EH (cell line): ENCODE measurements around the gene BANF1.
"Not testable (repeated sequence)": the region's sequence is repeated elsewhere in the genome, so short reads cannot be mapped to it uniquely, and the experiment has no call there.

Experiments used
- DNase-seq: peaks from one replicate; pipeline ENCODE4 v3.0.0-alpha.2; 2015; ENCODE audit warnings: low read depth

BANF1 gene

DNA sequence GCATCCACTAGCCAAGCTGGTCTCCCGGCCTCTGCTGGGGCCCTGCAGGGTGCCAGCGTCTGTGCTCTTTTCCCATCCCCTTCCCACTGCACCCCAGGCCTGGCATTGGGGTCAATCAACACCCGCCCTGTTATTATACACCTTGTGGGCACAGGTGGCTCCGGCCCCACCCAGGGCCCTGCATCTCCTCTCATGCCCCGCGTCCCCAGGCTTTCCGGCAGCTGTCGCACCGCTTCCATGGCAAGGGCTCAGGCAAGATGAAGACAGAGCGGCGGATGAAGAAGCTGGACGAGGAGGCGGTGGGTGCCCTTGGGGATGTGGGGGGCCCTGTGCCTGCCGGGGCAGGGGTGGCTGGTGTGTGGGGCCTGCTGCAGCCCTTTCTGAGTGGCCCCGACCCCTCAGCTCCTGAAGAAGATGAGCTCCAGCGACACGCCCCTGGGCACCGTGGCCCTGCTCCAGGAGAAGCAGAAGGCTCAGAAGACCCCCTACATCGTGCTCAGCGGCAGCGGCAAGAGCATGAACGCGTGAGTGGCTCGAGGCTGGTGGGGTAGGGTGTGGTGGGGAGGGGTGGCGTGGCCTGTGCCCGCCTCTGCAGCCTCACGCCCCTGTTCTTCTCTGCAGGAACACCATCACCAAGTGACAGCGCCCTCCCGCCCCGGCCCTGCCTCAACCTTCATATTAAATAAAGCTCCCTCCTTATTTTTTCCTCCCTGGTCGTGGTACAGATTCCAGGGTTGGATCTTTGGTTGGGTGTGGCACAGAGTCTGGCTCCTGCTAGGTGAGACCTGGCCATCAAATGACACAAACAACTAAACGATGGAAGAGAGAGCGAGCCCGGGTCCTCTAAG, 23.7 kb upstream of the BANF1 start:
- no peak for DNase-seq

- no peak for DNase-seq
Observed at GRCh38 chr11:65979261-65979759, 23.0 kb upstream of the BANF1 start.

DNA sequence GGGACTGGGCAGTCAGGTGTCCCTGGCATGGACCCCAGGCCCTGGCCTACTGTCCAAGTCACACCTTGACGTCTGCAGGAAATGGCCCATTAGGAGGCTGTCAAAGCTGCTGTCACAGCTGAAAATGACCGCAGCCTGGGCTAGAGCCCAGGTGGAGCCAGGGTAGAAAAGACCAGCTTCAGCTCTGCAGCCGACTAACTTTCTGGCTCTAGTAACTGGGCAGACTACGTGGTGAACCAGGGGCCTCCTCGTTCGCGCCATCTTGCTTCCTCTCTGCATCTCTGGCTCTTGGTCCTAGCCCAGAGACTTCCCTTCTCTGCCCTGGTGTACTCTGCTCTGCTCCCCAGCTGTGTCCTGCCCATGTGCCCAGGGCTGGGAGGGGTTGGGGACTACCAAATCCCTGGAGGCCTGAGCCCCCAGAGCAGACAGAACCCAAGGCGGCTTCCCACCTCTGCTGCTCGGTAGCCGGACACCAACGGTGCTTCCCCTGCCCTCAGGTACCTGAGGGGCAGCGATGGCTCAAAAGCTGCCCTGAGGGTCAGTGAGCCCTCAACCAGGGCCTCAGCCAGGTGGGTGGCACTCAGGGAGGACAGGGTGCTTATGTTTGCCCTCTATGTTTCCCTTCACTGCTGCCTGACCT, 21.1 kb upstream of the BANF1 start:
- no peak for DNase-seq

DNA sequence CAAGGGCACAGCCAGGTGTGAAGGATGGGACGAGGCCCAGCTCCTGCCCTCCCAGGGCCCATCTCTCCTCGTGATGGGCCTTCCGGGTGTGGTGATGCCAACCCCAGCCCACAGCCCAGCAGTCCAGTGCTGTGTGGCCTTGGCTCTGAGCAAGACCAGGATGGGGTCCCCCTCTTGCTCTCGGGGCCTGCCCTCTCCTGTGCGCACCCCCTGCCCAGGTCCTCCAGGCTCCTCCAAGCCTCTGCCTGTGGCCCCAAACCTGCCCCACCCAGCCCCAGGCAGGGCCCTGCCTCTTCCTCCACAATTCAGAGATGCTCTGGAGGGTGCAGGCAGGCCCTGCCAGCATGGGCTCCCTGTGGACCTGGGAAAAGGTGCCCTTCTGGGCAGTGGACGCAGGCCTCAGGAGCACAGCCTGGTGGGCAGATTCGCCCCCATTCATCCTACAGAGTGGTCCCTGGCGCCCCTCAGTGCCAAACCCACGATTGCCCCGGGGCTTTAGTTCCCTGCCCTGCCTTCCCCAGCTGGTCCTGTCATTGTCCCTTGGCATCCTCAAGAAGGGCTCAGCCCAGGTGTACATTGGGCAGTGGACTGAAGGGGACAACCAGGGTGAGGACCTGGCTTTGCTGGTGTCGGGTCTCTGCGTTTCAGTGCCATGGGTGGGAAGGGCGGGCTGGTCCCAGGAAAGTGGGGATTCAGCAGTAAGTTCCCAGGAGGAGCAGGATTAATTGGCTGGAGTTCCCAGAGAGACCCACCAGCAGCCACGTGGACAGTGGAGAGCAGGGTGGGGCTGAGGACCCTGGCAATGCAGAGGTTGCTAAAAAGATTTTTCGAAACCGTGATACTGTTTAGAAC, 20.1 kb upstream of the BANF1 start:
- DNase-seq = no peak

- no peak for DNase-seq
Observed at GRCh38 chr11:65982824-65983588, 19.3 kb upstream of the BANF1 start.

DNA sequence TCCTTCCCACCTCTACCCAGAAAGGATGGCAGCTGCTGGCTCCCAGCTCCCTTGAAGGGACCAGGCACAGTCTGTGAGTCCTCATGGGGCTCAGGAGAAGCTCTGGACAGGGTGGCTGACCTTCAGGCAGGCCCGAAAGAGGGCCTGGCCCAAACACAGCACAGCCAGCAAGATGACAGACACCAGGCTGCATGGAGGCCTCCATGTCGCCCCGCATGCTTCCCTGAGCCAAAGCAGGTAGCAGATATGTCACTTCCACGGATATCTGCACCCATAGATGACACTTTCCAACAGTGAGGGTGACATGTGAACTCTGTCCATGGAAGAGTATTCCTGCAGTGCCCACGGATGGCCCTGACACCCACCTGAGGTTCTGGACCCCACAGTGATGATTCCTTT, 18.7 kb upstream of the BANF1 start:
- DNase-seq = no peak

- DNase-seq = no peak
Observed at GRCh38 chr11:65987336-65987735, 15.0 kb upstream of the BANF1 start.

GRCh38 chr11:65988791-65989592, 13.3 kb upstream of the BANF1 start:
- DNase-seq = peak; percentile 95

GRCh38 chr11:65992056-65992455, 10.2 kb upstream of the BANF1 start:
- DNase-seq = no peak

DNA sequence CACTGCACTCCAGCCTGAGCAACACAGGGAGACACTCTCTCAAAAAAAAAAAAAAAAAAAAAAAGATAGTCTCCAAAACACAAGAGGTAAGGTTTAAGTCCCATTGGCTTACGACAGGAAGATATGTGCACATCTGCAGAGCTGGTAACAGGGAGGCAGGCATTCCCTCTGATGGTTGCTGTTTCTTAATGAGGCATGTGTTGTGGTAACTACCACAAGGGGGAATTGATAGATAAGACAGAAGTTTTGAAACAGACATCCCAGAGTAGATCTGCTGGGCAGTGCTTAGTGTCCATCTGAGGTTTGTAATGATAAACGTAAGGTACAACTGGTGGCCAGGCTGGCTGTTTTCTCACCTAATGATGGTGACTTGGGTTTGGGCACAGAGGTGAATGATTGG, 5.0 kb upstream of the BANF1 start:
- DNase-seq = no peak

DNA sequence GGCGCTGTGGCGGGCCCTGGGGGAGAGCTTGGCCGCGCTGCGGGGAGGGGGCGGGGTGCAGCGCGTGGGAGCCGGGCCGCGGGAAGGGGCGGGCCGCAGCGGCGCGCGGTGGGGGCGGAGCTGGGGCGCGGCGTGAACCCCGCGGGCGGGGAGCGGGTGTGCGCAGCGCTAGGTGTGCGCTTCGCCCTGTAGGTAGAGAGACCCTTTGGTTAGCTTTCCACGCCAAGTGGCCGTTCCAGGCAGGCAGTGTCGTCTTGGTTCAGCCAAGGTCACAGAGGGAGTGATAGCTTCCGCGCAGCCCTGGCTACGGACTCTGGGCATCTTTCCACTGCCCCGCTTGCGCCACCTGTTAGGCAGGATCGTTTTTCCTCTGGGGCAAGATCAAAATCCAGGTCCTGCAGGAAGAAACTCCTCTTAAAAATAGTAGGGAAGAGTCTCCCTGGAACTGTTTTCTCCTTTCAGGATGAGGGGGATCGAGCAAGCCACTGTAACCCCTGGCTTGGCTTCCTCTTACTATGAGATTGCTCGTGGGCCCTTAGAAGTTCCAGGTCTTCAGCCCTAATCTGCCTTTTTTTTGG, 434 bp downstream of the BANF1 start:
- DNase-seq = peak; percentile 49

DNA sequence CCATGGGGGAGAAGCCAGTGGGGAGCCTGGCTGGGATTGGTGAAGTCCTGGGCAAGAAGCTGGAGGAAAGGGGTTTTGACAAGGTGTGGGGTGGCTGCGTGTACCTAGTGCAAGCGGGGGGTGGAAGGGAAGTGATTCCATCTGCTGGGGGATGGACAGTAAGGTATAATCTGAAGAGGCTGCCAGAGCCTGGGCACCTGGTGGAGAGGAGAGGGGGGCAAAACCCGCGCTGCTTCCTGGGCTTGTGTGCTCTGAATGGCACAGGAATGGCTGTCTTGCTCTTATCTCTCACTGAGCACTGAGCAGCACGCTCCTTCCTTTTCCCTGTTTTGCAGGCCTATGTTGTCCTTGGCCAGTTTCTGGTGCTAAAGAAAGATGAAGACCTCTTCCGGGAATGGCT, 988 bp downstream of the BANF1 start:
- DNase-seq = no peak

DNA sequence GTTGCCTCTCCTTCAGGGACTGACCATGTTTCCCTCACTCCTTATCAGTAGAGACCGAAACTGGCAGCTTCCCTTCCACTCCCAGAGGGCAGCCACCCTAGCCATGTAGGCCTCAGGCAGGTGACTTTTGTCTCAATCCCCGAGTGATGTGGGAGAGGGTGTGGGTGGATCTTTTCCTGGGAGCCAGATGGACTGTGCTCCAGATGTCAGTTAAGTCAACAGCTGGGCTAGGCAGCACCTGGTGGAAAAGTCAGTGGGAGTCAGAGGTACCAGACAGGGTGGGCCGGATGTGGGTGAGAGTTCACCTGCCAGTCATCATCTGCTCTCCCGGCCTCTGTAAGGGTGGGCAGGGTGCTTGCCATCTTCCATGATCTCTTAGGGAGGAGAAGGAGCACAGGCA, 1.9 kb downstream of the BANF1 start:
- DNase-seq = no peak

DNA sequence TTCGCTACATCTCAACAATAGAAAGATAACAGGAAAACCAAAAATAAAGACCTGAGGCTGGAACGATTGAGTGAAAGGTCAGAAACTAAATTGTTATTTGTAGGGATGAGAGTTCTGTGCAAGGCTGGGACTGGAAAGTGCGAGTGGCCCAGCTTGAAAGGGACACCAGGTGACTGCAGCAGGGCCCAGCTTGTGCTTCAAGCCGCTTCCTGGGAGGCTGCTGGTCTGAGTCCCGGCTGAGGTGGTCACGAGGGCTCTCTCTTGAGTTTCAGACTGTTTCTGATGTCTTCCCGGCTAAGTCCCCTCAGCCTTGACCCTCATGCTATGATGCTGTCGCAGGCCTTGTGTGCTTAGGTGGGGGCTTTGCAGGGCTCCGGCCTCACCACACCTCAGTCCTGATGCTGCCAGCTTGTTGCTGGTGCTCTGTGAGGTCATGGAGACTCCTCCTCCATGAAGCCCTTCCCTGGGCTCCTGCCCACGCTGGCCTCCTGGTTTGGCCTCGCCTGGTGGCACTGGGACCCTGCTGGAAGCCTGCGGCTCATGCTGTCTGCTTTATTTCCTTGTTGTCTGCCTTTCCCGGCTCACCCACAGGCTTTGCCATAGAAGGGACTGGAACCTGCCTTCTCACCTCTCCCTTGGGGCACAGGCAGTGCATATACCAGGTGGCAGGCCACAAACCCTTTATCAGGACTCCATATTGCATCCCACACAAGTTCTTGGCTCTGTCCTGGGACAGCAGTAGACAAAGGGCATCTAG, 4.0 kb downstream of the BANF1 start:
- no peak for DNase-seq

- no peak for DNase-seq
Observed at GRCh38 chr11:66006891-66007176, 4.5 kb downstream of the BANF1 start.

DNA sequence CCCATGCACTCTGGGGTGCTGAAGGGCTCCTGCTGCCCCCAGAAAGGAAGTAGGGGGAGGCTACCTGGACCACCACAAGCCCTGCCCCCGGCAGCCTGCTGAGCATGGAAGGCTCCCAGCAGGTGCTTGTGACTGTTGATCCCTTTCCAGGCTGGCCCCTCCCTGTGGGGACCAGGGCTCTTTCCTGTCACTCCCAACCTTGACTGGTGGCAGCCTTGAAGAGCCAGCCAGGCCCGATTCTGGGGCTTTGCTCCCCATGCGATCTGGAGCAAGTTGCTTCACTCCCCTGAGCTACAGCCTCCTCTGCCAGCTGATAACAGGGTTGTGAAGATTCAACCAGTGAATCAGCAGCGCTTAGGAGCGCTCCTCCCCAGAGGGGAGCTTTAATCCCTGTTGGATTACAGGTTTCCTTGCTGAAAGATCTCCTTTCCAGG, 4.9 kb downstream of the BANF1 start:
- no peak for DNase-seq

DNA sequence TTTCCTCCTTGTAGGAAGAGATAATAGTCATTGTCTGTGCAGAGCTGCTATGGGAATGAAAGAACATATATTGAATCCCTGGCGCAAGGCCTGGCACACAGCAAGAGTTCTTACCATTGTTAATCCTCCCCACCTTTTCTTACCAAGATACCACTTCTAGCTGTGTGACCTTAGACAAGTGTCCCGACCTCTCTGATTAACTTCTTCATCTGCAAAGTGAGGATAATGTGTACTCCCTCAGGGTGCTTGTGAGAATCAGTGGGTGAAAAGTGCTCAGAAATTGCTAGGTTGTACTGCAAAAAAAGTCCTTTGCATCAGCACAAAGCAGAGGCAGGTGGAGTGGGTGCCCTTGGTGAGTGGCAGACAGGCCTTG, 5.8 kb downstream of the BANF1 start:
- DNase-seq = no peak

- DNase-seq = no peak
Observed at GRCh38 chr11:66008468-66009101, 6.3 kb downstream of the BANF1 start.

GRCh38 chr11:66010036-66010435, 7.7 kb downstream of the BANF1 start:
- not testable (repeated sequence) for DNase-seq
